NCI-H2107 treated with DMSO at 0.1 percent for 48 hours (cell line): Measurements from ENCODE around the gene HINT2.

Source experiments
- DNase-seq: peaks from one replicate; lab custom pipeline; 2025; ENCODE audit not compliant: unreplicated experiment; lab: John Stamatoyannopoulos, UW

The HINT2 gene

GRCh38 chr9:35781066-35781465, 33.8 kb downstream of the HINT2 start:
- no peak for DNase-seq

DNA sequence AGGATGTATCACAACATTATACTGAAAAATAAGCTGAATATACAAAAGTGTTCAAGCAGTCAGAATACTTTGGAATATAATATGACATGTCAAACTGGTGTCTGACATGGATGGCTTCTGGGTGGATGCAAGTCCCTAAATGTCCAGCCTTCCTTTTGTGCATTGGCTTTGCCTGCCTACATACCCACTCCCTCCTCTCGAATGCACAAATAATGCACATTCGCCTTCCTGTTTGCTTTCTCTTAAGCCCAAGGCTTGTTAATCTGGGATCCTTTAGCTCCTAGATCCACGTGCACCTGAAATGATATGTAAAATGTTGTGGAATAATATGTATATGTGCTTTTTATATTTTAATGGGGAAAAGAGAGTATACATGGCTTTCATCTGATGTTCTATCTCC, 36.3 kb downstream of the HINT2 start:
- no peak for DNase-seq

DNA sequence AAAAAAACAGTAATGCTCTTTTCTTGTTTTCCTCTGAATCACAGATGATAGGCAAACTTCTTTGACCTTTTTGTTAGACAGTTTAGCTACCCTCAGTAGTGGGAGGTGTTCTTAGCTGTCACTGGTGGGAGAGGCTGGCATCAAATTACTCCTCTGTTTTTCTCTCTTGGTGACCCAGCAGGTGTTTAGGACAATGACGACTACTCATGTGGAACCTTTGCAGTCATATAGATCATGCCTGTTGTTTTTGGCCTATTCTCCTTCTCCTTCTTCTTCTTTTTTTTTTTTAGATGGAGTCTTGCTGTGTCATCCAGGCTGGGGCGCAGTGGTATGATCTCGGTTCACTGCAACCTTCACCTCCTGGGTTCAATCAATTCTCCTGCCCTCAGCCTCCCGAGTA, 38.8 kb downstream of the HINT2 start:
- DNase-seq, result peak; percentile 92

- peak; percentile 40 for DNase-seq
These were observed 39.8 kb downstream of the HINT2 start for GRCh38 chr9:35774907-35775635.

GRCh38 chr9:35771943-35772342, 42.9 kb downstream of the HINT2 start:
- DNase-seq, result no peak

DNA sequence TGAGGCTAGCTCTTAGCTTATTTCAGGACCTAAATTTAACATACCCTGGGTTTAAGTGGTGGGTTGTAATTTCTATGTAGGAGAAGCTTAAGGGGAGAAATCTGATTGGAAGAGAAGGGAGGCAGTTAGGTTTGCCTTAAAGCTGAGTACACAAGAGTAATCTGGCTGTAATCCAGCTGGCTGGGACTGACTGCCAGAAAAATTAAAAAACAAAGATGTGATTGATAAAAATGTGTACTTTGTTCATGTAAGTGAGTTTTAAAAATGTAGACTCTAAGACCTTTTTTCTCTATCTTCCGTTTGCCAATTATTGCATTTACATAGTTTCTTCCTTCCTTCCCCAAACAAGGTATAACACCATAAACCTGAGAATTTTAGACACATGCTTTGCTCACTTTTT, 43.3 kb downstream of the HINT2 start:
- peak; percentile 41 for DNase-seq

DNA sequence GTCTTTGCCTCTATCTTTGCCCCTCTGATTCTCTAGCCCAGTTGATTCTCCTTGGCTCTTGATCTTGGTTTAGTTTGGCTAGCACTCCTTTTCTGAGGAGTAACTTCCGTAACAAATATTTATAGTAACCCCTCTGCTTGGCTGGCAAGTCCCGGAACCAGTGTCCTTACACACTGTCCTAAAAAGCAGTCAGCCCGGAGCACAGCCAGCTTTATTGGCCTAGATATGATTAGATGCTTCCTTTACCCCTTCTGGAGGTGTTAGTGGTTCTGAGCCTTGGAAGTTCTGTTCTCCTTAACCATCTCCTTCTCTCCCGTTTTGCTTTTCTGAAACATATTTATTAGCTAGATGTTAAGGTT, 43.8 kb downstream of the HINT2 start:
- no peak for DNase-seq

DNA sequence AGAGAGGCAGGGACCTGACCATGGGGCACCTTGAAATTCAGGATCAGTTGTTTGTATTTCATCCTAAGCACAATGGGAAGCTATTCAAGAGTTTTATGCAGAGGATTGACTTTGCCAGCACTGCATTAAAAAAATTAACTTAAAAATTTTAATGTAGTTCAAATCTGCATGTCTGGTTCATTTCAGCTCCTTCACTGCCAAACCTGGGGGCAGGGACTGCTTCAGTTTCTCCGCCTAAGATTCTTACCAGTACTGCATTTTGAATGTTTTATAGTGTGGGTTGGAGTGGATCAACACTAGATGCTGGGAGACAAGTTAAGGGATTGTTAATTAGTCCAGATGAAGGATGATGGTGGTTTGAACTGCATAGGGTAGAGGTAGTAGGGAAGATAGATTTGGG, 45.1 kb downstream of the HINT2 start:
- DNase-seq, result no peak

DNA sequence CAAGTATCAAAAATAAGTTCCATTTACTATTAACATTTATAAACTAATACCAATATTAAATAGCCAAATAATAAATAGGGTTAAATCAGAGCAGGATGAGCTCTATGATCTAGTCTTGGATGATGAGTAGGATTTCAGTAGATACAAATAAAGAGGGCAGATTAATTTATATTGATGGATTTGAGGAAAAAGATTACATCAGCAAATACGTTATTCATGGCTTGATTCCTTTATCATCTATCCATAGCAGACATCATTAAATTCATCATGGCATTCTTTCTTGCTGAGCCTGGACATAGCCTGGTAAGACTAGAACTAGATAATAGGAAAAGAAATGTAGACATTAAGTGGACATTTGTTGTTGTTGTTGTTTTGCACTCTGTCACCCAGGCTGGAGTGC, 47.4 kb downstream of the HINT2 start:
- no peak for DNase-seq

DNA sequence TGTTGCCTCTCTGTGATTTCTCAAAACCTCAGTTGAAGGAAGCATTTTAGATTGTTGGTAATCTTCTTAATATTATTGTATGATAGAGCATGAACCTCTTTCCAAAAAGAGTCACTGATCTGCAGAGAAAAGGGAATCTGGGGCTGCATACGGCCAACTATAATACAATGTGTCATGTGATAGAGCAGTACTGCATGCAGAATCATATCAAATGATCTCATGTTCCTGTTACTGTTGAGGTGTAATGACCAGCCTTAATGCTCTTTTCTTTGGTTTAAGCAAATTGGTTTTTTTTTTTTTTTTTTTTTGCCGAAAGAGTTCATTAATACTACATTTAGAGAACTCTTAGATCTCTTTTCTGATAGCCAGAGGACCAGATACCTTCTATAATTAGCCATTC, 47.8 kb downstream of the HINT2 start:
- no peak for DNase-seq

- no peak for DNase-seq
These were observed 51.0 kb downstream of the HINT2 start for GRCh38 chr9:35763803-35764202.

- DNase-seq, result no peak
These were observed 51.7 kb downstream of the HINT2 start for GRCh38 chr9:35763181-35763580.
